ENCODE measurements around the gene WDR54. TPM values are rescaled to one million over a fixed set of nuclear protein-coding genes. Genes with fewer than 3 reads are reported as not detected.

The WDR54 gene
- total RNA-seq, 1 experiment from 2014 or later: 54.9 TPM

GRCh38 chr2:74454654-74455511 lies 33.4 kb downstream of the WDR54 start, which contains the start of gene INO80B (continued):
- TF ChIP-seq MAX (IDR thresholded peaks at IDR 0.05) (no peak), SIN3A (IDR thresholded peaks at IDR 0.05; ENCODE audit: low read depth) (no peak), ELF1 (IDR thresholded peaks at IDR 0.05; ENCODE audit: borderline replicate concordance, low read depth) (no peak), POLR2AphosphoS5 (IDR thresholded peaks at IDR 0.05; ENCODE audit: low read depth, low read length) (peak; percentile 79), JUND (IDR thresholded peaks at IDR 0.05) (no peak), SRF (IDR thresholded peaks at IDR 0.05; ENCODE audit: low read depth) (no peak), FOSL1 (IDR thresholded peaks at IDR 0.05; ENCODE audit: low read depth) (no peak), YY1 (IDR thresholded peaks at IDR 0.05; ENCODE audit: extremely low read depth, insufficient replicate concordance, low read depth, low read length) (peak; percentile 99), EZH2 (IDR thresholded peaks at IDR 0.05) (no peak), SP1 (IDR thresholded peaks at IDR 0.05; ENCODE audit: low read depth) (no peak), RAD21 (IDR thresholded peaks at IDR 0.05; ENCODE audit: low read depth) (no peak), EZH2phosphoT487 (IDR thresholded peaks at IDR 0.05; ENCODE audit: borderline replicate concordance) (no peak), REST (IDR thresholded peaks at IDR 0.05; ENCODE audit: low read depth) (no peak), ZFX (IDR thresholded peaks at IDR 0.05) (no peak)

Measured in HCT116 (cell line).